Esophagus muscularis mucosa (tissue), 4 donors: ENCODE measurements around the gene XK. TPM values are rescaled to one million over a fixed set of nuclear protein-coding genes. Genes with fewer than 3 reads are reported as not detected.

Experiments
- DNase-seq: peaks from one replicate; pipeline ENCODE4 v3.0.0-alpha.2; 2017; ENCODE audit errors: extremely low spot score
- H3K27ac ChIP-seq, 4 donors: fragments of 200-600 bp; sonication (generic); replicated peaks in 1 of 4; 1 replicate in 3 of 4; 2 replicates in 1 of 4; pipeline ENCODE4 v1.5.1; 2016 to 2019; ENCODE audit warnings: mild to moderate bottlenecking in 1 of 4
- H3K27me3 ChIP-seq, 4 donors: fragments of 200-600 bp; sonication (generic); one replicate each; pipeline versions ENCODE4 v1.5.1 to v1.6.0; 2016 to 2019
- H3K36me3 ChIP-seq, 4 donors: fragments of 200-600 bp; sonication (generic); one replicate each; pipeline ENCODE4 v1.5.1; 2016 to 2019
- H3K4me1 ChIP-seq, 4 donors: fragments of 200-600 bp; sonication (generic); one replicate each; pipeline ENCODE4 v1.5.1; 2016 to 2019
- H3K4me3 ChIP-seq, 4 donors: fragments of 200-600 bp; sonication (generic); 1 replicate in 2 of 4; 2 replicates in 2 of 4; pipeline ENCODE4 v1.5.1; 2016 to 2019; ENCODE audit warnings: mild to moderate bottlenecking in 4 of 4, moderate library complexity in 1 of 4
- H3K9me3 ChIP-seq, 4 donors: fragments of 200-600 bp; sonication (generic); 1 replicate in 3 of 4; 2 replicates in 1 of 4; pipeline ENCODE4 v1.5.1; 2016 to 2019
- EP300 ChIP-seq: sonication (generic); formaldehyde crosslinking; IDR thresholded peaks from one replicate; pipeline ENCODE4 v1.6.1; 2017; ENCODE audit warnings: antibody characterized with exemption
- POLR2A ChIP-seq: fragments of 450-650 bp; IDR thresholded peaks from one replicate; pipeline ENCODE4 v1.6.1; 2017; ENCODE audit warnings: antibody characterized with exemption, moderate library complexity, mild to moderate bottlenecking, low read depth
- POLR2AphosphoS5 ChIP-seq, 2 donors: sonication (generic); formaldehyde crosslinking; IDR thresholded peaks; one replicate each; pipeline ENCODE4 v1.6.1; 2017; ENCODE audit warnings: antibody characterized with exemption in 2 of 2
- WGBS: methylation state at CpG from one replicate; pipeline ENCODE4 v1.1.5; 2018; 5-methylcytosine and 5-hydroxymethylcytosine counted together
- intact Hi-C: fragments of 100-400 bp; cut with DNase I; formaldehyde crosslinking; loops from one replicate; pipeline ENCODE4 v1.15.1; 2023
- total RNA-seq, 4 donors: library from RNA; depleted of rRNA; stranded (reverse); fragments of >200 nt; gene quantifications; one replicate each; pipeline versions ENCODE4 v1.1.0 to v1.2.1, GENCODE V29; 2016
- TF ChIP-seq, protein P1 (sequence below), 3 experiments: fragments of 200-600 bp in 2 of 3; fragments of 450-650 bp in 1 of 3; sonication (generic) in 2 of 3; IDR thresholded peaks; one replicate each; pipeline ENCODE4 v1.5.1; 2017 to 2019; ENCODE audit warnings: antibody characterized with exemption in 3 of 3, mild to moderate bottlenecking in 2 of 3, moderate library complexity in 1 of 3

The XK gene
- total RNA-seq, 4 donors from 2014 or later: 8.4 to 11.9 (median 9.9) TPM

DNA sequence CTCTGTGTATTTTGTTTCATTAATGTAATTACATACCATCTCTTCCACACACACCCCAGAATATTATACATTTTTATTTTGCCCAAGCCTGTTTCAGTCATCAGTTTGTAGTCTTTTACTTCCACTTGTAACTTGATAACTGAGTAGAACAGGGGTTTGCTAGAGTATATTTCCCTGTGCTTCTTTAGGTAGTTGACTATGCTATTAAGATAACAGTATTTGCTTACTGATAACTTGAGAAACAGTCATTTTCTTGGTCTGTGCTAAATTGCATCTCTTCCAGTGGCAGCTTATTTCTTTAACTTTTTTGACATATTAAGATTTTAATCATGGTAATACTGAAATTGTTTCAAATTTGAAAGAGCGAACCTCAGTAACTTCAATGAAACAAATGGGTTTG lies 7.0 kb upstream of the XK start:
- no peaks in the 10 kb centered on the region for H3K27me3 ChIP-seq
- intact Hi-C loops: no loop called here
- H3K4me3 ChIP-seq: no peak overlapping the region
- DNase-seq: no peak
- H3K4me1 ChIP-seq: peaks cover 0 to 16% (median 1%) of the 10 kb centered on the region in 4 donors
- TF ChIP-seq POLR2AphosphoS5 (IDR thresholded peaks at IDR 0.05) (no peak), POLR2A (no peak), EP300 (no peak)
- TF ChIP-seq, protein P1, sequence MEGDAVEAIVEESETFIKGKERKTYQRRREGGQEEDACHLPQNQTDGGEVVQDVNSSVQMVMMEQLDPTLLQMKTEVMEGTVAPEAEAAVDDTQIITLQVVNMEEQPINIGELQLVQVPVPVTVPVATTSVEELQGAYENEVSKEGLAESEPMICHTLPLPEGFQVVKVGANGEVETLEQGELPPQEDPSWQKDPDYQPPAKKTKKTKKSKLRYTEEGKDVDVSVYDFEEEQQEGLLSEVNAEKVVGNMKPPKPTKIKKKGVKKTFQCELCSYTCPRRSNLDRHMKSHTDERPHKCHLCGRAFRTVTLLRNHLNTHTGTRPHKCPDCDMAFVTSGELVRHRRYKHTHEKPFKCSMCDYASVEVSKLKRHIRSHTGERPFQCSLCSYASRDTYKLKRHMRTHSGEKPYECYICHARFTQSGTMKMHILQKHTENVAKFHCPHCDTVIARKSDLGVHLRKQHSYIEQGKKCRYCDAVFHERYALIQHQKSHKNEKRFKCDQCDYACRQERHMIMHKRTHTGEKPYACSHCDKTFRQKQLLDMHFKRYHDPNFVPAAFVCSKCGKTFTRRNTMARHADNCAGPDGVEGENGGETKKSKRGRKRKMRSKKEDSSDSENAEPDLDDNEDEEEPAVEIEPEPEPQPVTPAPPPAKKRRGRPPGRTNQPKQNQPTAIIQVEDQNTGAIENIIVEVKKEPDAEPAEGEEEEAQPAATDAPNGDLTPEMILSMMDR (IDR thresholded peaks at IDR 0.05): no peak
- no peaks in the 10 kb centered on the region for H3K36me3 ChIP-seq
- no peak overlapping the region for H3K27ac ChIP-seq
- no peaks in the 10 kb centered on the region for H3K9me3 ChIP-seq
- WGBS: 87% methylated on average over 1 of the region's 1 CpG

GRCh38 chrX:37679230-37679629 lies 6.4 kb upstream of the XK start:
- H3K27ac ChIP-seq: peak overlapping the region in 2 of 4 donors; percentile 21 to 30
- intact Hi-C loops: no loop called here
- no peak overlapping the region for H3K4me3 ChIP-seq
- peaks cover 0 to 19% (median 4%) of the 10 kb centered on the region in 4 donors for H3K4me1 ChIP-seq
- no peak for DNase-seq
- WGBS: 68% methylated on average over 1 of the region's 1 CpG
- no peaks in the 10 kb centered on the region for H3K27me3 ChIP-seq
- TF ChIP-seq POLR2A: no peak
- TF ChIP-seq, protein P1 (IDR thresholded peaks at IDR 0.05): no peak
- no peak for TF ChIP-seq EP300
- TF ChIP-seq POLR2AphosphoS5 (IDR thresholded peaks at IDR 0.05): no peak
- H3K36me3 ChIP-seq: no peaks in the 10 kb centered on the region
- no peaks in the 10 kb centered on the region for H3K9me3 ChIP-seq

DNA sequence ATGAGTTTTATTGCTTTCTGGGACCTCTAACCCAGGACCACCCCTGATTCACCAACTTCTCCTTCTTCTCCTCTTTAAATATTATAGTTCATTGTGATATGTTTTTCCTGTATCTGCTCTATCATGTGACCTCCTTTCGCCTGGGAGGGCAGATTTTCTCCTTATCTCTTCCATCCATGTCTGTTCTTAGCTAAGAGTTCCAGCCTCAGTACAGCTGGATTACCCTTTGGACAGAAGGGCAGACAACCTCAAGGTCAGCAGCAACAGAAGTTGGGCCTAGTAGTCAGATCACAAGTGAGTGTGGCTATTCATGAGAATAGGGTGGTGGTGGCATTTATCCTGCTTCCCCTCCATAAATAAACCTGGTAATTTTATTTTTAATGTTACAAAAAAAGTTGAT lies 5.7 kb upstream of the XK start:
- 63% methylated on average over 1 of the region's 1 CpG for WGBS
- no peak for TF ChIP-seq EP300
- TF ChIP-seq, protein P1 (IDR thresholded peaks at IDR 0.05): no peak
- TF ChIP-seq POLR2AphosphoS5 (IDR thresholded peaks at IDR 0.05): no peak
- no peak for TF ChIP-seq POLR2A
- no peak for DNase-seq
- no peaks in the 10 kb centered on the region for H3K36me3 ChIP-seq
- no peak overlapping the region for H3K4me3 ChIP-seq
- H3K4me1 ChIP-seq: peaks cover 0 to 23% (median 7%) of the 10 kb centered on the region in 4 donors
- no peaks in the 10 kb centered on the region for H3K9me3 ChIP-seq
- intact Hi-C loops: no loop called here
- no peaks in the 10 kb centered on the region for H3K27me3 ChIP-seq
- peak overlapping the region in 2 of 4 donors; percentile 21 to 30 for H3K27ac ChIP-seq

GRCh38 chrX:37684426-37684825 lies 1.2 kb upstream of the XK start:
- peak in 1 of 2 donors; percentile 8 for TF ChIP-seq POLR2AphosphoS5 (IDR thresholded peaks at IDR 0.05)
- TF ChIP-seq, protein P1 (IDR thresholded peaks at IDR 0.05): no peak
- H3K4me3 ChIP-seq: no peak overlapping the region
- DNase-seq: no peak
- intact Hi-C loops: no loop called here
- no peaks in the 10 kb centered on the region for H3K9me3 ChIP-seq
- H3K27ac ChIP-seq: peak overlapping the region; percentile 85 to 91 (median 87)
- H3K4me1 ChIP-seq: peaks cover 0 to 23% (median 17%) of the 10 kb centered on the region in 4 donors
- no peaks in the 10 kb centered on the region for H3K36me3 ChIP-seq
- no peaks in the 10 kb centered on the region for H3K27me3 ChIP-seq

DNA sequence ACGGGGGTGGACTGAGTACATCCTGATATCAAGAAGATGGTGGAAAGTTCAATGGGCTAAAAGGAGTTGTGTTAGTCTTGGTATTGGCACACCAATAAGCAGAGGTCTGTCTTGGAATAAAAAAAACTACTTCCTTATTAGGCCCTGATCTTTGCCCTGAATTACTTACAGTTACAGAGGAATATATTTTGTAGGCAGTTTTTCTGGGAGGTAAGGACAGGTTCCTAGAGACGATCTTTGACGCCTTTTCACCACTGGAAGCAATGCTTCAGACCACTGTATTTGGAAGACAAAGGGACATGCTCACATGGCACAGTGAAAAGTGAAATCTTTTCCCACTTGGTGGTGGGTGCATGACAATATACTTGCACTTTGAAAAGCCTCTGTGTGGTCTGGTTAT lies 618 bp upstream of the XK start:
- peak overlapping the region; percentile 55 to 66 (median 58) for H3K4me3 ChIP-seq
- peak overlapping the region; percentile 85 to 91 (median 87) for H3K27ac ChIP-seq
- WGBS: 75% methylated on average over 3 of the region's 3 CpGs
- no peak for TF ChIP-seq EP300
- TF ChIP-seq POLR2AphosphoS5 (IDR thresholded peaks at IDR 0.05): no peak
- TF ChIP-seq POLR2A: no peak
- TF ChIP-seq, protein P1 (IDR thresholded peaks at IDR 0.05): no peak
- no peak for DNase-seq
- no peaks in the 10 kb centered on the region for H3K9me3 ChIP-seq
- no peaks in the 10 kb centered on the region for H3K36me3 ChIP-seq
- H3K27me3 ChIP-seq: no peaks in the 10 kb centered on the region
- intact Hi-C loops: no loop called here
- H3K4me1 ChIP-seq: peaks cover 0 to 26% (median 17%) of the 10 kb centered on the region in 4 donors
